HepG2 (cell line): Measurements from ENCODE around the gene KRT17. TPM values are rescaled to one million over a fixed set of nuclear protein-coding genes. Genes with fewer than 3 reads are reported as not detected.
A peak's percentile ranks its signal among the peaks of the same experiment; 100 is the strongest.

Experiments
- BHLHE40 ChIP-seq: IDR thresholded peaks from 2 replicates; pipeline ENCODE4 v1.6.1; 2011; ENCODE audit warnings: low read length, improper control_type of control experiment
- CC2D1A ChIP-seq: sonication (generic); formaldehyde crosslinking; IDR thresholded peaks from 2 replicates; pipeline ENCODE4 v1.8.1; 2023; ENCODE audit warnings: mild to moderate bottlenecking, missing genetic modification reagents
- GRHL1 ChIP-seq: sonication (generic); formaldehyde crosslinking; conservative IDR thresholded peaks from 2 replicates; pipeline ENCODE4 v1.8.0; 2022; ENCODE audit warnings: missing genetic modification reagents
- MTF2 ChIP-seq: sonication (generic); formaldehyde crosslinking; IDR thresholded peaks from 2 replicates; pipeline ENCODE4 v1.5.0; 2020; ENCODE audit warnings: missing genetic modification reagents, borderline replicate concordance
- NCOA2 ChIP-seq: sonication (generic); formaldehyde crosslinking; IDR thresholded peaks from 2 replicates; pipeline ENCODE4 v1.8.0; 2022; ENCODE audit warnings: inconsistent platforms
- NFYB ChIP-seq: sonication (generic); formaldehyde crosslinking; IDR thresholded peaks from 2 replicates; pipeline ENCODE4 v1.4.0; 2020; ENCODE audit warnings: missing genetic modification reagents
- PLRG1 ChIP-seq: fragments of 450-650 bp; conservative IDR thresholded peaks from 2 replicates; pipeline ENCODE4 v1.6.1; 2016
- PTBP1 ChIP-seq: fragments of 200-400 bp; formaldehyde crosslinking; IDR thresholded peaks from 2 replicates; pipeline ENCODE4 v1.6.1; 2018; ENCODE audit warnings: low read length, low read depth; ENCODE audit not compliant: poor library complexity, severe bottlenecking
- REST ChIP-seq, 2 experiments: IDR thresholded peaks; 2 replicates each; pipeline ENCODE4 v1.6.1; 2011 to 2012; ENCODE audit warnings: low read length in 2 of 2, borderline replicate concordance in 1 of 2, low read depth in 1 of 2, mild to moderate bottlenecking in 1 of 2, moderate library complexity in 1 of 2
- TAF1 ChIP-seq: sonication (generic); formaldehyde crosslinking; IDR thresholded peaks from 2 replicates; pipeline ENCODE4 v1.4.0; 2020; ENCODE audit warnings: missing genetic modification reagents
- TERF1 ChIP-seq: sonication (generic); formaldehyde crosslinking; IDR thresholded peaks from 2 replicates; pipeline ENCODE4 v1.8.0; 2022; ENCODE audit warnings: mild to moderate bottlenecking, missing genetic modification reagents, moderate library complexity
- TGIF2 ChIP-seq: IDR thresholded peaks from 2 replicates; pipeline ENCODE4 v1.6.1; 2016; ENCODE audit warnings: control low read depth, missing compliant biosample characterization
- TRIM22 ChIP-seq: fragments of 450-650 bp; IDR thresholded peaks from 2 replicates; pipeline ENCODE4 v1.6.1; 2017
- YEATS2 ChIP-seq: sonication (generic); formaldehyde crosslinking; IDR thresholded peaks from 2 replicates; pipeline ENCODE4 v1.4.0; 2020; ENCODE audit warnings: missing genetic modification reagents, borderline replicate concordance
- ZBTB2 ChIP-seq: sonication (generic); formaldehyde crosslinking; IDR thresholded peaks from 2 replicates; pipeline ENCODE4 v1.8.0; 2022; ENCODE audit warnings: low read depth, missing genetic modification reagents
- ZNF530 ChIP-seq: sonication (generic); formaldehyde crosslinking; IDR thresholded peaks from 2 replicates; pipeline ENCODE4 v1.5.0; 2020; ENCODE audit warnings: low read depth, mild to moderate bottlenecking, missing genetic modification reagents
- ZNF678 ChIP-seq: sonication (generic); formaldehyde crosslinking; IDR thresholded peaks from 2 replicates; pipeline ENCODE4 v1.4.0; 2020; ENCODE audit warnings: mild to moderate bottlenecking, missing genetic modification reagents
- ZNF883 ChIP-seq: sonication (generic); formaldehyde crosslinking; IDR thresholded peaks from 2 replicates; pipeline ENCODE4 v1.5.1; 2020; ENCODE audit warnings: mild to moderate bottlenecking, missing genetic modification reagents; ENCODE audit errors: not compliant biosample characterization
- polyA plus RNA-seq, 8 experiments: library from polyadenylated mRNA; depleted of rRNA in 3 of 8; stranded (reverse) in 7 of 8; unstranded in 1 of 8; fragments of >200 nt; fragmentation: Illumina TruSeq in 4 of 8; extraction: Trizol in 4 of 8; gene quantifications; 2 replicates each; pipeline versions ENCODE4 v1.2.1 to v1.2.3, GENCODE V29; 2011 to 2016; ENCODE audit warnings: low read depth in 4 of 8, missing spikeins in 1 of 8, mixed read lengths in 1 of 8; ENCODE audit not compliant: insufficient read depth in 1 of 8
- total RNA-seq, 5 experiments: library from RNA; depleted of rRNA; stranded (reverse); fragments of >200 nt; fragmentation: Illumina TruSeq; extraction: Trizol; gene quantifications; 2 replicates each; pipeline ENCODE4 v1.2.3, GENCODE V29; 2016; ENCODE audit warnings: low read depth in 1 of 5

Gene KRT17
- total and polyA plus RNA-seq, 2 of the 13 experiments (the other 11 are each of a cell fraction or from before 2014, with no cell fraction given): 0.38 to 0.82 TPM

GRCh38 chr17:41665566-41666236, 41.3 kb upstream of the KRT17 start (continued):
- no peak for TF ChIP-seq GRHL1 (CRISPR knock-in tag)
- no peak for TF ChIP-seq CC2D1A (CRISPR knock-in tag)
- TF ChIP-seq NFYB (CRISPR knock-in tag): no peak; the same call in 1 of the 2 replicates
- 0 out of 2 replicates have a peak, but pooled peaks have one; percentile 49 for TF ChIP-seq ZNF678
- no peak for TF ChIP-seq REST (IDR thresholded peaks at IDR 0.05; ENCODE audit: borderline replicate concordance in 1 of 2, low read depth in 1 of 2, low read length in 2 of 2)
- no peak for TF ChIP-seq PLRG1
- no peak for TF ChIP-seq TERF1 (CRISPR knock-in tag)
- TF ChIP-seq TAF1: peak; percentile 59; the same call in 1 of the 2 replicates
- no peak for TF ChIP-seq ZNF883 (CRISPR knock-in tag)
- no peak for TF ChIP-seq TRIM22
- TF ChIP-seq MTF2 (CRISPR knock-in tag): no peak; the same call in 1 of the 2 replicates
- no peak for TF ChIP-seq ZNF530
- TF ChIP-seq YEATS2: peak; percentile 80; the same call in 1 of the 2 replicates
- 0 out of 2 replicates have a peak, but pooled peaks have one; percentile 36 for TF ChIP-seq BHLHE40
- no peak for TF ChIP-seq PTBP1
- TF ChIP-seq ZBTB2 (CRISPR knock-in tag): no peak
- peak; percentile 28 for TF ChIP-seq TGIF2 (CRISPR knock-in tag)
- peak; percentile 32; the same call in 1 of the 2 replicates for TF ChIP-seq NCOA2 (CRISPR knock-in tag)
